ENCODE data around the gene TMC7. TPM values are rescaled to one million over a fixed set of nuclear protein-coding genes. Genes with fewer than 3 reads are reported as not detected.

Gene TMC7
- total and polyA plus RNA-seq, 2 experiments from 2014 or later, result 1.7 to 2.4 TPM

DNA sequence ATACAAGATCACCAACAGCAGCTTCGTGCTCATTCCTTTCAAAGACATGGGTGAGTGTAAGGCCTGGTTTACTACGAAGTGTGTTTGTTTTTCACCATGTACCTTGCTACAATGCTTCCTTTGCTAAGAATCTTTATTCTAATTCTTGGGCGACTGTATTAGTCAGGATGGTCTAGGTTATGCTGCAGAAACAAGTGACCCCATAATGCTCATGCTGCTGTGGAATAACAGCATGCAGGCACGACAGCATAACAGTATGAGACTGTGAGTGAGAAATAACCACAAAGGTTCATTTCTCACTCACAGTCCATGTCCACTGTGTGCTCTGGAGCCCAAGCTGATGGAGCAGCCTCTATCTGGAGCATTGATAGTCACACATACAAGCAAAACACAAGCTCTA, 38.0 kb downstream of the TMC7 start (continued):
- TF ChIP-seq, protein P1, sequence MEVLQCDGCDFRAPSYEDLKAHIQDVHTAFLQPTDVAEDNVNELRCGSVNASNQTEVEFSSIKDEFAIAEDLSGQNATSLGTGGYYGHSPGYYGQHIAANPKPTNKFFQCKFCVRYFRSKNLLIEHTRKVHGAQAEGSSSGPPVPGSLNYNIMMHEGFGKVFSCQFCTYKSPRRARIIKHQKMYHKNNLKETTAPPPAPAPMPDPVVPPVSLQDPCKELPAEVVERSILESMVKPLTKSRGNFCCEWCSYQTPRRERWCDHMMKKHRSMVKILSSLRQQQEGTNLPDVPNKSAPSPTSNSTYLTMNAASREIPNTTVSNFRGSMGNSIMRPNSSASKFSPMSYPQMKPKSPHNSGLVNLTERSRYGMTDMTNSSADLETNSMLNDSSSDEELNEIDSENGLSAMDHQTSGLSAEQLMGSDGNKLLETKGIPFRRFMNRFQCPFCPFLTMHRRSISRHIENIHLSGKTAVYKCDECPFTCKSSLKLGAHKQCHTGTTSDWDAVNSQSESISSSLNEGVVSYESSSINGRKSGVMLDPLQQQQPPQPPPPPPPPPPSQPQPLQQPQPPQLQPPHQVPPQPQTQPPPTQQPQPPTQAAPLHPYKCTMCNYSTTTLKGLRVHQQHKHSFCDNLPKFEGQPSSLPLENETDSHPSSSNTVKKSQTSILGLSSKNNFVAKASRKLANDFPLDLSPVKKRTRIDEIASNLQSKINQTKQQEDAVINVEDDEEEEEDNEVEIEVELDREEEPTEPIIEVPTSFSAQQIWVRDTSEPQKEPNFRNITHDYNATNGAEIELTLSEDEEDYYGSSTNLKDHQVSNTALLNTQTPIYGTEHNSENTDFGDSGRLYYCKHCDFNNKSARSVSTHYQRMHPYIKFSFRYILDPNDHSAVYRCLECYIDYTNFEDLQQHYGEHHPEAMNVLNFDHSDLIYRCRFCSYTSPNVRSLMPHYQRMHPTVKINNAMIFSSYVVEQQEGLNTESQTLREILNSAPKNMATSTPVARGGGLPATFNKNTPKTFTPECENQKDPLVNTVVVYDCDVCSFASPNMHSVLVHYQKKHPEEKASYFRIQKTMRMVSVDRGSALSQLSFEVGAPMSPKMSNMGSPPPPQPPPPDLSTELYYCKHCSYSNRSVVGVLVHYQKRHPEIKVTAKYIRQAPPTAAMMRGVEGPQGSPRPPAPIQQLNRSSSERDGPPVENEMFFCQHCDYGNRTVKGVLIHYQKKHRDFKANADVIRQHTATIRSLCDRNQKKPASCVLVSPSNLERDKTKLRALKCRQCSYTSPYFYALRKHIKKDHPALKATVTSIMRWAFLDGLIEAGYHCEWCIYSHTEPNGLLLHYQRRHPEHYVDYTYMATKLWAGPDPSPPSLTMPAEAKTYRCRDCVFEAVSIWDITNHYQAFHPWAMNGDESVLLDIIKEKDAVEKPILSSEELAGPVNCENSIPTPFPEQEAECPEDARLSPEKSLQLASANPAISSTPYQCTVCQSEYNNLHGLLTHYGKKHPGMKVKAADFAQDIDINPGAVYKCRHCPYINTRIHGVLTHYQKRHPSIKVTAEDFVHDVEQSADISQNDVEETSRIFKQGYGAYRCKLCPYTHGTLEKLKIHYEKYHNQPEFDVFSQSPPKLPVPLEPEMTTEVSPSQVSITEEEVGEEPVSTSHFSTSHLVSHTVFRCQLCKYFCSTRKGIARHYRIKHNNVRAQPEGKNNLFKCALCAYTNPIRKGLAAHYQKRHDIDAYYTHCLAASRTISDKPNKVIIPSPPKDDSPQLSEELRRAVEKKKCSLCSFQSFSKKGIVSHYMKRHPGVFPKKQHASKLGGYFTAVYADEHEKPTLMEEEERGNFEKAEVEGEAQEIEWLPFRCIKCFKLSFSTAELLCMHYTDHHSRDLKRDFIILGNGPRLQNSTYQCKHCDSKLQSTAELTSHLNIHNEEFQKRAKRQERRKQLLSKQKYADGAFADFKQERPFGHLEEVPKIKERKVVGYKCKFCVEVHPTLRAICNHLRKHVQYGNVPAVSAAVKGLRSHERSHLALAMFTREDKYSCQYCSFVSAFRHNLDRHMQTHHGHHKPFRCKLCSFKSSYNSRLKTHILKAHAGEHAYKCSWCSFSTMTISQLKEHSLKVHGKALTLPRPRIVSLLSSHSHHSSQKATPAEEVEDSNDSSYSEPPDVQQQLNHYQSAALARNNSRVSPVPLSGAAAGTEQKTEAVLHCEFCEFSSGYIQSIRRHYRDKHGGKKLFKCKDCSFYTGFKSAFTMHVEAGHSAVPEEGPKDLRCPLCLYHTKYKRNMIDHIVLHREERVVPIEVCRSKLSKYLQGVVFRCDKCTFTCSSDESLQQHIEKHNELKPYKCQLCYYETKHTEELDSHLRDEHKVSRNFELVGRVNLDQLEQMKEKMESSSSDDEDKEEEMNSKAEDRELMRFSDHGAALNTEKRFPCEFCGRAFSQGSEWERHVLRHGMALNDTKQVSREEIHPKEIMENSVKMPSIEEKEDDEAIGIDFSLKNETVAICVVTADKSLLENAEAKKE (CRISPR knock-in tag; IDR thresholded peaks at IDR 0.05), result no peak
- TF ChIP-seq CREB1 (CRISPR knock-in tag; IDR thresholded peaks at IDR 0.05; ENCODE audit: low read depth), result no peak

DNA sequence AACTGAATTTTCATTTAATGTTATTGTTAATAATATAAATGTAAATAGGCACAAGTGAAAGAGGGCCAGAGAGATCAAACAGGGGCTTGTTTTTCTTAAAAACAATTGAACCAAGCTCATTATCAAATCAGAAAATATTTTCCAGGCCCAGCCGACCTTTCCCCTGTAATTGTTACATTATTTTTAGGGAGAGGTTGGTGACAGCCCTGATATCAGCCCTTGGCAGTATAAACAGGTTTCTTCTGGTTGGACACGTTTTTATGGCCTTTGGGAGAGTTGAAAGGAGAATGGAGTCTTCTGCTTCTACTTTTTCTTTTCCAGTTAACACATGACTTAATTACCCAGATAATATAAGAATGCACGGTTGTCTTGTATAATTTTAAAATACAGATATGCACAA, 43.7 kb downstream of the TMC7 start:
- Mint-ChIP-seq H3K27me3 (ENCODE audit: insufficient read depth, low read depth, poor library complexity) (no peaks in the 10 kb centered on the region), H3K27ac (no peak overlapping the region), H3K4me3 (no peak overlapping the region), H3K4me1 (no peaks in the 10 kb centered on the region), H3K36me3 (ENCODE audit: low read depth) (peaks cover 10% of the 10 kb centered on the region; the same call in 2 of the 3 replicates), H3K9me3 (no peaks in the 10 kb centered on the region)
- no peaks in the 10 kb centered on the region for H3F3A ChIP-seq (replicated peaks; ENCODE audit: low read depth)
- no peak overlapping the region for H2AFZ ChIP-seq
- H3K27ac ChIP-seq (ENCODE audit: low read depth), result no peak overlapping the region
- DNase-seq (ENCODE audit: low spot score) (no peak), ATAC-seq (no peak)
- no peaks in the 10 kb centered on the region for H3K79me2 ChIP-seq (replicated peaks; ENCODE audit: insufficient read depth)
- H3K9me2 ChIP-seq (ENCODE audit: insufficient read depth), result no peaks in the 10 kb centered on the region
- no peak overlapping the region for H3K4me2 ChIP-seq
- no peaks in the 10 kb centered on the region for H3K36me3 ChIP-seq (ENCODE audit: insufficient read depth)
- H3K4me1 ChIP-seq (ENCODE audit: insufficient read depth), result no peaks in the 10 kb centered on the region
- no peaks in the 10 kb centered on the region for H3K27me3 ChIP-seq (ENCODE audit: insufficient read depth)
- no peaks in the 10 kb centered on the region for H4K20me1 ChIP-seq (replicated peaks; ENCODE audit: insufficient read depth)
- H3K4me3 ChIP-seq, result no peak overlapping the region
- no peak for TF ChIP-seq STAT1 (IDR thresholded peaks at IDR 0.05; ENCODE audit: unreplicated experiment)
- TF ChIP-seq, protein P2, sequence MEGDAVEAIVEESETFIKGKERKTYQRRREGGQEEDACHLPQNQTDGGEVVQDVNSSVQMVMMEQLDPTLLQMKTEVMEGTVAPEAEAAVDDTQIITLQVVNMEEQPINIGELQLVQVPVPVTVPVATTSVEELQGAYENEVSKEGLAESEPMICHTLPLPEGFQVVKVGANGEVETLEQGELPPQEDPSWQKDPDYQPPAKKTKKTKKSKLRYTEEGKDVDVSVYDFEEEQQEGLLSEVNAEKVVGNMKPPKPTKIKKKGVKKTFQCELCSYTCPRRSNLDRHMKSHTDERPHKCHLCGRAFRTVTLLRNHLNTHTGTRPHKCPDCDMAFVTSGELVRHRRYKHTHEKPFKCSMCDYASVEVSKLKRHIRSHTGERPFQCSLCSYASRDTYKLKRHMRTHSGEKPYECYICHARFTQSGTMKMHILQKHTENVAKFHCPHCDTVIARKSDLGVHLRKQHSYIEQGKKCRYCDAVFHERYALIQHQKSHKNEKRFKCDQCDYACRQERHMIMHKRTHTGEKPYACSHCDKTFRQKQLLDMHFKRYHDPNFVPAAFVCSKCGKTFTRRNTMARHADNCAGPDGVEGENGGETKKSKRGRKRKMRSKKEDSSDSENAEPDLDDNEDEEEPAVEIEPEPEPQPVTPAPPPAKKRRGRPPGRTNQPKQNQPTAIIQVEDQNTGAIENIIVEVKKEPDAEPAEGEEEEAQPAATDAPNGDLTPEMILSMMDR (conservative IDR thresholded peaks at IDR 0.05; ENCODE audit: low read depth in 2 of 2), result no peak
- no peak for TF ChIP-seq ZNF114 (CRISPR knock-in tag; IDR thresholded peaks at IDR 0.05)
- TF ChIP-seq EZH2 (IDR thresholded peaks at IDR 0.05; ENCODE audit: low read depth, unreplicated experiment), result no peak
- no peak for TF ChIP-seq ZNF331 (CRISPR knock-in tag; IDR thresholded peaks at IDR 0.05; ENCODE audit: low read depth)
- no peak for TF ChIP-seq POLR2AphosphoS5 (IDR thresholded peaks at IDR 0.05; ENCODE audit: low read depth)
- no peak for TF ChIP-seq CREB1 (CRISPR knock-in tag; IDR thresholded peaks at IDR 0.05; ENCODE audit: low read depth)
- TF ChIP-seq JUNB (IDR thresholded peaks at IDR 0.05; ENCODE audit: unreplicated experiment), result no peak
- TF ChIP-seq, protein P3, sequence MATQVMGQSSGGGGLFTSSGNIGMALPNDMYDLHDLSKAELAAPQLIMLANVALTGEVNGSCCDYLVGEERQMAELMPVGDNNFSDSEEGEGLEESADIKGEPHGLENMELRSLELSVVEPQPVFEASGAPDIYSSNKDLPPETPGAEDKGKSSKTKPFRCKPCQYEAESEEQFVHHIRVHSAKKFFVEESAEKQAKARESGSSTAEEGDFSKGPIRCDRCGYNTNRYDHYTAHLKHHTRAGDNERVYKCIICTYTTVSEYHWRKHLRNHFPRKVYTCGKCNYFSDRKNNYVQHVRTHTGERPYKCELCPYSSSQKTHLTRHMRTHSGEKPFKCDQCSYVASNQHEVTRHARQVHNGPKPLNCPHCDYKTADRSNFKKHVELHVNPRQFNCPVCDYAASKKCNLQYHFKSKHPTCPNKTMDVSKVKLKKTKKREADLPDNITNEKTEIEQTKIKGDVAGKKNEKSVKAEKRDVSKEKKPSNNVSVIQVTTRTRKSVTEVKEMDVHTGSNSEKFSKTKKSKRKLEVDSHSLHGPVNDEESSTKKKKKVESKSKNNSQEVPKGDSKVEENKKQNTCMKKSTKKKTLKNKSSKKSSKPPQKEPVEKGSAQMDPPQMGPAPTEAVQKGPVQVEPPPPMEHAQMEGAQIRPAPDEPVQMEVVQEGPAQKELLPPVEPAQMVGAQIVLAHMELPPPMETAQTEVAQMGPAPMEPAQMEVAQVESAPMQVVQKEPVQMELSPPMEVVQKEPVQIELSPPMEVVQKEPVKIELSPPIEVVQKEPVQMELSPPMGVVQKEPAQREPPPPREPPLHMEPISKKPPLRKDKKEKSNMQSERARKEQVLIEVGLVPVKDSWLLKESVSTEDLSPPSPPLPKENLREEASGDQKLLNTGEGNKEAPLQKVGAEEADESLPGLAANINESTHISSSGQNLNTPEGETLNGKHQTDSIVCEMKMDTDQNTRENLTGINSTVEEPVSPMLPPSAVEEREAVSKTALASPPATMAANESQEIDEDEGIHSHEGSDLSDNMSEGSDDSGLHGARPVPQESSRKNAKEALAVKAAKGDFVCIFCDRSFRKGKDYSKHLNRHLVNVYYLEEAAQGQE (IDR thresholded peaks at IDR 0.05; ENCODE audit: unreplicated experiment), result no peak
- TF ChIP-seq, protein P4, sequence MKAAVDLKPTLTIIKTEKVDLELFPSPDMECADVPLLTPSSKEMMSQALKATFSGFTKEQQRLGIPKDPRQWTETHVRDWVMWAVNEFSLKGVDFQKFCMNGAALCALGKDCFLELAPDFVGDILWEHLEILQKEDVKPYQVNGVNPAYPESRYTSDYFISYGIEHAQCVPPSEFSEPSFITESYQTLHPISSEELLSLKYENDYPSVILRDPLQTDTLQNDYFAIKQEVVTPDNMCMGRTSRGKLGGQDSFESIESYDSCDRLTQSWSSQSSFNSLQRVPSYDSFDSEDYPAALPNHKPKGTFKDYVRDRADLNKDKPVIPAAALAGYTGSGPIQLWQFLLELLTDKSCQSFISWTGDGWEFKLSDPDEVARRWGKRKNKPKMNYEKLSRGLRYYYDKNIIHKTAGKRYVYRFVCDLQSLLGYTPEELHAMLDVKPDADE (IDR thresholded peaks at IDR 0.05), result no peak

Measured in GM23338 (cell line).